Pancreas (tissue), 10 donors: ENCODE data around the gene CCDC88C. TPM values are rescaled to one million over a fixed set of nuclear protein-coding genes. Genes with fewer than 3 reads are reported as not detected.

Experiments used
- ATAC-seq, 4 donors: fragments of 200-7000 bp; cut with Tn5 transposase; one replicate each; pipeline versions ENCODE4 v1.8.0 to v1.9.1; 2020; ENCODE audit warnings: mild to moderate bottlenecking in 4 of 4, moderate library complexity in 4 of 4
- DNase-seq, 6 donors: peaks; one replicate each; pipeline ENCODE4 v3.0.0-alpha.2; 2020
- FAIRE-seq: peaks from 2 replicates; lab custom pipeline; 2012; peaks lifted over from hg19 to GRCh38; lab: Jason Lieb, UNC
- H3K27ac ChIP-seq, 4 donors: fragments of 200-600 bp; sonication (generic); 1 replicate in 3 of 4; 2 replicates in 1 of 4; pipeline versions ENCODE4 v1.5.0 to v1.8.0; 2020
- H3K27me3 ChIP-seq, 4 donors: fragments of 200-600 bp; one replicate each; pipeline ENCODE4 v1.8.0; 2021
- H3K36me3 ChIP-seq, 3 donors: fragments of 200-600 bp; sonication (generic) in 1 of 3; one replicate each; pipeline versions ENCODE4 v1.5.0 to v1.8.0; 2020 to 2021
- H3K4me1 ChIP-seq, 3 donors: fragments of 200-600 bp; one replicate each; pipeline ENCODE4 v1.8.0; 2021
- H3K4me3 ChIP-seq, 4 donors: fragments of 200-600 bp; sonication (generic) in 2 of 4; one replicate each; pipeline versions ENCODE4 v1.5.0 to v1.8.0; 2020 to 2021
- H3K9me3 ChIP-seq, 4 donors: fragments of 200-600 bp; one replicate each; pipeline ENCODE4 v1.8.0; 2021
- whole genome bisulfite sequencing, 2 donors: extraction: QIAGEN DNeasy Blood & Tissue Kit; methylation state at CpG; one replicate each; pipeline ENCODE4 v1.1.7; 2013; 5-methylcytosine and 5-hydroxymethylcytosine counted together
- intact Hi-C, 3 donors: fragments of 100-400 bp; cut with DNase I; formaldehyde crosslinking; loops; one replicate each; pipeline versions ENCODE4 v1.11.1 to v1.14.2; 2022
- polyA plus RNA-seq, 2 donors: library from polyadenylated mRNA; stranded (reverse); fragments of 200-250 nt; gene quantifications; one replicate each; pipeline ENCODE4 v1.2.3, GENCODE V29; 2013
- total RNA-seq, 6 donors: library from RNA; stranded (reverse); fragmentation: NEBNext Ultra II Directional in 4 of 6; extraction: Animal tissue kit (Norgen Biotek cat#: 25700) in 4 of 6; gene quantifications; one replicate each; pipeline versions ENCODE4 v1.2.1 to v1.2.4, GENCODE V29; 2021 to 2023
- TF ChIP-seq, protein P1 (sequence below), 4 donors: fragments of 200-600 bp; sonication (generic) in 3 of 4; IDR thresholded peaks; one replicate each; pipeline versions ENCODE4 v1.5.0 to v1.8.0; 2021; ENCODE audit warnings: antibody characterized with exemption in 4 of 4
- donor health status: healthy with polysubstance abuse.
- donor health status: DM: no; HTN: no; CAD: no; lungs with moderate emphysema.
- donor health status: DM: no; HTN: no; CAD: no.
- donor health status: control.
- donor health status: control.
- donor health status: Bipolar disorder and iron deficiency.
- donor health status: DM: yes; HTN: yes; CAD: no.
- donor health status: DM: no; HTN: no; CAD: no.
- donor health status: DM: no; HTN: no; CAD: no.
- donor health status: DM: yes; HTN: yes; CAD: no.

CCDC88C gene
- total and polyA plus RNA-seq, 8 donors, result 10.3 to 20.2 (median 14.6) TPM

DNA sequence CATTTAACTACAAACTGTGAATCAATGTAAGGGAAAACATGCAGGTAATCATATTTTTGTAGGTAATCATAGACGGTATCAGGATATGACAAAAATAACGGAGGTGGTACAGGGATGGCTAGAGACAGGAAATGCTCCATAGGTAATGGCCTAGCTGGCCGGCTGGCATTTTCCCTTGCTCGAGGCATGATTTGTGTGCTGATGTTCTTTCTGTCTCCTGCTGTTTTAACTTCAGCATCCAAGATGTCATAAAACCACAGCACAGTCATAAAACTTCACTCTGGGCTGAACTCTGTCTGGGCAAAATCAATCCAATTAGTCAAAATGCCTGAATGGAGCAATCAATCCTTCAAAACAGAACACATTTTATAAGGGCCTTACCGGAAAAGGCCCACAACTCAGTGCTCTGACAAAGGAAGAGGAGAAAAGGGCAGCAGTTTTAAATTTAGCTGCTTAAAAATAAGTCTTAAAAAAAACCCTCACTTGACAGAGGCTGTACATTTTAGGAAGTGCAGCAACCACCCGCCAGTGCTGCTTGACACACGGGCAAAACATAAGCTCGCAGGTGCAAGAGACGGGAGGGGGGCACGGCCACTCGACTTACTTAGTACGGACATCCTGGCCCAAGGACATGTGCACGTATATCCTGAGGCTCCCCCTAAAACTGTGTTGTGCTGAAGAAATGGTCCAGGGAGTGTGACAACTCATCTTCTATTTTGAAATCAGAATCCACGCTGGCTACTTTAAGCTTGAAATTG, 132.7 kb downstream of the CCDC88C start:
- TF ChIP-seq, protein P1, sequence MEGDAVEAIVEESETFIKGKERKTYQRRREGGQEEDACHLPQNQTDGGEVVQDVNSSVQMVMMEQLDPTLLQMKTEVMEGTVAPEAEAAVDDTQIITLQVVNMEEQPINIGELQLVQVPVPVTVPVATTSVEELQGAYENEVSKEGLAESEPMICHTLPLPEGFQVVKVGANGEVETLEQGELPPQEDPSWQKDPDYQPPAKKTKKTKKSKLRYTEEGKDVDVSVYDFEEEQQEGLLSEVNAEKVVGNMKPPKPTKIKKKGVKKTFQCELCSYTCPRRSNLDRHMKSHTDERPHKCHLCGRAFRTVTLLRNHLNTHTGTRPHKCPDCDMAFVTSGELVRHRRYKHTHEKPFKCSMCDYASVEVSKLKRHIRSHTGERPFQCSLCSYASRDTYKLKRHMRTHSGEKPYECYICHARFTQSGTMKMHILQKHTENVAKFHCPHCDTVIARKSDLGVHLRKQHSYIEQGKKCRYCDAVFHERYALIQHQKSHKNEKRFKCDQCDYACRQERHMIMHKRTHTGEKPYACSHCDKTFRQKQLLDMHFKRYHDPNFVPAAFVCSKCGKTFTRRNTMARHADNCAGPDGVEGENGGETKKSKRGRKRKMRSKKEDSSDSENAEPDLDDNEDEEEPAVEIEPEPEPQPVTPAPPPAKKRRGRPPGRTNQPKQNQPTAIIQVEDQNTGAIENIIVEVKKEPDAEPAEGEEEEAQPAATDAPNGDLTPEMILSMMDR (IDR thresholded peaks at IDR 0.05), result no peak
- no peak overlapping the region for H3K4me3 ChIP-seq
- ATAC-seq (no peak), FAIRE-seq (no peak), DNase-seq (peak in 1 of 6 donors; percentile 17)
- no peak overlapping the region for H3K27ac ChIP-seq
- no peaks in the 10 kb centered on the region for H3K4me1 ChIP-seq
- H3K36me3 ChIP-seq, result peaks cover 0 to 27% (median 10%) of the 10 kb centered on the region in 3 donors
- no peaks in the 10 kb centered on the region for H3K9me3 ChIP-seq
- 88 to 89% methylated on average over 14 of the region's 14 CpGs for WGBS, 2 donors
- no peaks in the 10 kb centered on the region for H3K27me3 ChIP-seq
- intact Hi-C loops, result loop anchor here in 1 of 3 donors (10.0 kb wide), 2 partner anchors 110 to 380 kb away; no protein-coding TSS in a partner anchor

DNA sequence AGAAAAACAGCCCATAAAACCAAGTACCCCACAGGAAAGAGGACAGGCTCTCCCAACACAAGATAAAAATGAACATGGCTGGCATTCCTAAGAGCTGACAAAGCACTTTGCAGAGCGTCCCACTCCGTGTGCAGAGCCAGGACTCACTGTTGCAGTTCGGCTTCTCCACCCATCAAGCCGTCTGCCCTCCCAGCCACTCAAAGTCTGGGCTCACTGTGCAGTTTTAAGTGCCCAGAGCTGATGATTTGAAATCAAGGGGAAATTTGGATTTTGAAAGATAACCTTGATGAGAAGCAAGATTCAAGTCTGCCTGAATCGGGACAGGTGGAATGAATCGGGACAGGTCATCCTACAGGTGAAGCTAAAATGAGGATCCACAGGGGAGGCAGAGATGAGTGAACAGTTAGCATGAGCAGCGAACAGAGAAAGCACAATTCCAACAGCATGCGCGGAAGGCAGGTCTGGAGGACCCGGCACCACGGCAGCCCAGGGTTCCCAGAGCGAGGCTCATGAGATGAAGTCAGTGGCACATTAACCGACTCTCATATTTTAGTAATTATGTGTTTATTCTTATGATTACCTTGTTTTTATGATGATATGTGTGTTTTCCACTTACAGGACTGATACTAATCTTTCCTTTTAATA, 133.4 kb downstream of the CCDC88C start:
- no peak for ATAC-seq
- peak in 1 of 6 donors; percentile 15 for DNase-seq
- FAIRE-seq, result no peak
- intact Hi-C loops, result loop anchor here in 1 of 3 donors (10.0 kb wide), 2 partner anchors 109 to 379 kb away; no protein-coding TSS in a partner anchor
- no peaks in the 10 kb centered on the region for H3K4me1 ChIP-seq
- no peaks in the 10 kb centered on the region for H3K9me3 ChIP-seq
- 92 to 95% methylated on average over 13 of the region's 13 CpGs for WGBS, 2 donors
- TF ChIP-seq, protein P1 (IDR thresholded peaks at IDR 0.05), result no peak
- no peak overlapping the region for H3K4me3 ChIP-seq
- H3K27ac ChIP-seq, result no peak overlapping the region
- H3K36me3 ChIP-seq, result peaks cover 0 to 27% (median 10%) of the 10 kb centered on the region in 3 donors
- H3K27me3 ChIP-seq, result no peaks in the 10 kb centered on the region

DNA sequence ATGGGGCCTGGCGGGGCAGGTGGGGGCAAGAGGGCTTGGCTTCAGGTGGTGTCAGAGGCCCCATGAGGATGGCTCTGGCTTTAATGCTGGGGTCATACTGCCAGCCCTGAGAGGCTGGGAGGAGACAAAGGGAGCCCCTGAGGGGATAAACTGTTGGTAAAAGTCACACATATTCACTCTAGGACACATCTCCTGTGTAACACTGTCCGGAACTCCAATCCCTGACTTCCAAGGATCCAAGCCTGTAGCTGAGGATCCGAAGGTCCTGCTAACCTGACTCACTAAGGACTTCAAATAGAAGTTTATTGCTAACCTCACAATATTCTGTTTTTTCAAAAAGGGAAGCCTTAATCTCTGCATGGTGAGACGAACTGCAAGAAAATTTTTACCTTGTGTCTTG, 134.0 kb downstream of the CCDC88C start:
- intact Hi-C loops, result loop anchor here in 1 of 3 donors (10.0 kb wide), 2 partner anchors 109 to 379 kb away; no protein-coding TSS in a partner anchor
- peaks cover 0 to 23% (median 10%) of the 10 kb centered on the region in 3 donors for H3K36me3 ChIP-seq
- TF ChIP-seq, protein P1 (IDR thresholded peaks at IDR 0.05), result no peak

DNA sequence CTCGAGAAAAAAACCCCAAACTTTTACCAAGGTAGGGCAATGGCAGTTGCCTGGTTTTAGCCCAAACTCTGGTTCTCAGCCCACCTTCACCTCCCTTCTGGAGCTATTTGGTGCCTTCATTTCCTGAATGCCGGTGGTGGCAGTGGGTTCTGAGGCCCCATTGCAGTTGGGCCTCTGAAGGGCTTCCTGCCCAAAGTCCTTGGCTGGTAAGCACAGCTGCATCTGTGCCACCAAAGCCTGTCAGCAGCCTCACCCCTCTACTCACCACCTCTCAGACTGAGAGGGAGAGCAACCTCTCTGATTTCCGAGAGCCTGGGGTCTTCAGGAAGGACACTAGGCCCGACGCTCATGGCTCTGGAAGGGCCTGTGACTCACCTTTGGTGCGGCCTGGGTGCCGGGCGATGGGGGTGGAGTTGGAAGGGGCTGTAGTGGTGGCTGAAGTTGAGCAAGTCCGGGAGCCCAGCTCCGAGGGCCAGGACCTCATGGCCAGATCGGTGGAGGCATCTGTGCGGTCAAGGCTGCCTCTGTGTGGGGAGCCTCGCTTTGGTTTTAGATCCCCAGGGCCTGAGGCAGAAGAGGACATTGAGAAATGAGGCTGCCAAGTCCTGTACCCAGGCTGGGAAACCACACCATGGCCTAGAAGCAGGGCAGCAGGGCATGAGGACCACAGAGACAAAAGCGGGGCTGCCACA, 134.5 kb downstream of the CCDC88C start:
- intact Hi-C loops, result loop anchor here in 1 of 3 donors (10.0 kb wide), 2 partner anchors 108 to 378 kb away; no protein-coding TSS in a partner anchor
- TF ChIP-seq, protein P1 (IDR thresholded peaks at IDR 0.05), result no peak
- Histone ChIP-seq H3K9me3 (no peaks in the 10 kb centered on the region), H3K4me1 (no peaks in the 10 kb centered on the region), H3K4me3 (no peak overlapping the region), H3K36me3 (peaks cover 0 to 23% (median 10%) of the 10 kb centered on the region in 3 donors), H3K27me3 (no peaks in the 10 kb centered on the region), H3K27ac (no peak overlapping the region)
- ATAC-seq, result no peak
- 96 to 97% methylated on average over 14 of the region's 14 CpGs for WGBS, 2 donors
- FAIRE-seq, result no peak
- peak in 1 of 6 donors; percentile 54 for DNase-seq

More for the DNA sequence above, 134.0 kb downstream of the CCDC88C start:
- Histone ChIP-seq H3K9me3 (no peaks in the 10 kb centered on the region), H3K27ac (no peak overlapping the region), H3K4me1 (no peaks in the 10 kb centered on the region), H3K27me3 (no peaks in the 10 kb centered on the region), H3K4me3 (no peak overlapping the region)
- DNase-seq, result no peak
- 87 to 95% methylated on average over 4 of the region's 4 CpGs for WGBS, 2 donors
- FAIRE-seq, result no peak
- no peak for ATAC-seq
